ENCODE measurements around the gene SLC35A4.

DNA sequence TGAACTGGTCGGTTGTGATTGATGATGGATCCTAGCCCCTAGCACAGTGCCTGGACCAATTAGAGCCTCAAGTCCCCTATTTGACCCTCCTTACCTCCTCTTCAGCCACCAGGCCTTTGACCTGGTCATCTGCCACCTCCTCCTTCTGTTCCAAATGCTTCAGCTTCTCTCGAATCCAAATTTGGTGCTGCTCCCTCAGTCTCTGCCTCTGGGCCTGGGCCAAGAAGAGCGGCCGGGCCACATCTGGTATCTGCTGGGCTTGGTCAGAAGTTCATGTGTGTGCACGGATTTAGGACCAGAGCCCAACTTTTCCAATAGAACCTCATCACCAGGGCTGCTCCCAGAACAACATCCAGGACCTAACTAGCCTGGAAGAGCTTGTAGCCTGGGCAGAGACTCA, 6.5 kb downstream of the SLC35A4 start:
- TF ChIP-seq POLR2A (IDR thresholded peaks at IDR 0.05) = no peak
- TF ChIP-seq, protein P1, sequence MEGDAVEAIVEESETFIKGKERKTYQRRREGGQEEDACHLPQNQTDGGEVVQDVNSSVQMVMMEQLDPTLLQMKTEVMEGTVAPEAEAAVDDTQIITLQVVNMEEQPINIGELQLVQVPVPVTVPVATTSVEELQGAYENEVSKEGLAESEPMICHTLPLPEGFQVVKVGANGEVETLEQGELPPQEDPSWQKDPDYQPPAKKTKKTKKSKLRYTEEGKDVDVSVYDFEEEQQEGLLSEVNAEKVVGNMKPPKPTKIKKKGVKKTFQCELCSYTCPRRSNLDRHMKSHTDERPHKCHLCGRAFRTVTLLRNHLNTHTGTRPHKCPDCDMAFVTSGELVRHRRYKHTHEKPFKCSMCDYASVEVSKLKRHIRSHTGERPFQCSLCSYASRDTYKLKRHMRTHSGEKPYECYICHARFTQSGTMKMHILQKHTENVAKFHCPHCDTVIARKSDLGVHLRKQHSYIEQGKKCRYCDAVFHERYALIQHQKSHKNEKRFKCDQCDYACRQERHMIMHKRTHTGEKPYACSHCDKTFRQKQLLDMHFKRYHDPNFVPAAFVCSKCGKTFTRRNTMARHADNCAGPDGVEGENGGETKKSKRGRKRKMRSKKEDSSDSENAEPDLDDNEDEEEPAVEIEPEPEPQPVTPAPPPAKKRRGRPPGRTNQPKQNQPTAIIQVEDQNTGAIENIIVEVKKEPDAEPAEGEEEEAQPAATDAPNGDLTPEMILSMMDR (IDR thresholded peaks at IDR 0.05) = no peak

All from prostate gland (tissue), 2 donors.